ENCODE measurements around the gene MED10. TPM values are rescaled to one million over a fixed set of nuclear protein-coding genes. Genes with fewer than 3 reads are reported as not detected.

The MED10 gene
- total and polyA plus RNA-seq, 9 of the 15 experiments (the other 6 are each of a cell fraction or from before 2014, with no cell fraction given), result 23.8 to 83.4 (median 58.8) TPM

- ATAC-seq, result no peak
- Histone ChIP-seq H3K36me3 (ENCODE audit: control insufficient read depth, insufficient read depth, low read length) (no peaks in the 10 kb centered on the region), H3K27ac (ENCODE audit: extremely low read depth, low read depth, low read length) (no peak overlapping the region), H3K27me3 (ENCODE audit: control insufficient read depth in 2 of 2, insufficient read depth in 2 of 2, low read length in 2 of 2) (peaks cover 32 to 53% of the 10 kb centered on the region in 2 experiments), H3K4me2 (ENCODE audit: insufficient read depth, low read length) (no peak overlapping the region), H2AFZ (ENCODE audit: low read depth, low read length) (no peak overlapping the region), H3K9me3 (replicated peaks; ENCODE audit: control insufficient read depth, insufficient read depth, low read depth, low read length) (no peaks in the 10 kb centered on the region), H3K9ac (ENCODE audit: insufficient read depth in 1 of 2, low read depth in 2 of 2, low read length in 2 of 2) (no peak overlapping the region), H3K9me1 (ENCODE audit: control insufficient read depth, insufficient read depth, low read length) (no peaks in the 10 kb centered on the region), H4K20me1 (replicated peaks; ENCODE audit: control insufficient read depth, insufficient read depth, low read length) (0 out of 2 replicates have a peak, but pooled peaks cover 5% of the 10 kb centered on the region), H3K79me2 (ENCODE audit: control insufficient read depth, insufficient read depth, low read length) (no peaks in the 10 kb centered on the region), H3K4me3 (no peak overlapping the region), H3K4me1 (replicated peaks in 1 of 2; ENCODE audit: control insufficient read depth in 2 of 2, insufficient read depth in 2 of 2, low read length in 2 of 2) (no peaks in the 10 kb centered on the region)
- POLR2A ChIA-PET, result interaction anchor here (0.7 kb wide), 1 partner anchor 41 kb away, joined by 3 read pairs; no protein-coding TSS in a partner anchor
- CTCF ChIA-PET (ENCODE audit: low intra/inter-chr PET ratio), result no interaction called here
- in situ Hi-C loops (cut with MboI) (no loop called here), intact Hi-C loops (cut with micrococcal nuclease) (no loop called here)
- FAIRE-seq, result no peak
- TF ChIP-seq, protein P1, sequence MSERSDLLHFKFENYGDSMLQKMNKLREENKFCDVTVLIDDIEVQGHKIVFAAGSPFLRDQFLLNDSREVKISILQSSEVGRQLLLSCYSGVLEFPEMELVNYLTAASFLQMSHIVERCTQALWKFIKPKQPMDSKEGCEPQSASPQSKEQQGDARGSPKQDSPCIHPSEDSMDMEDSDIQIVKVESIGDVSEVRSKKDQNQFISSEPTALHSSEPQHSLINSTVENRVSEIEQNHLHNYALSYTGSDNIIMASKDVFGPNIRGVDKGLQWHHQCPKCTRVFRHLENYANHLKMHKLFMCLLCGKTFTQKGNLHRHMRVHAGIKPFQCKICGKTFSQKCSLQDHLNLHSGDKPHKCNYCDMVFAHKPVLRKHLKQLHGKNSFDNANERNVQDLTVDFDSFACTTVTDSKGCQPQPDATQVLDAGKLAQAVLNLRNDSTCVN (CRISPR knock-in tag; IDR thresholded peaks at IDR 0.05), result 0 out of 2 replicates have a peak, but pooled peaks have one; percentile 53
- no peak for TF ChIP-seq CREB3L1 (IDR thresholded peaks at IDR 0.05; ENCODE audit: borderline replicate concordance, low read depth)
- TF ChIP-seq SMAD2 (IDR thresholded peaks at IDR 0.05; ENCODE audit: low read depth, low read length), result no peak
- 0 out of 2 replicates have a peak, but pooled peaks have one; percentile 12 for TF ChIP-seq ARID1B (IDR thresholded peaks at IDR 0.05)
- TF ChIP-seq, protein P2, sequence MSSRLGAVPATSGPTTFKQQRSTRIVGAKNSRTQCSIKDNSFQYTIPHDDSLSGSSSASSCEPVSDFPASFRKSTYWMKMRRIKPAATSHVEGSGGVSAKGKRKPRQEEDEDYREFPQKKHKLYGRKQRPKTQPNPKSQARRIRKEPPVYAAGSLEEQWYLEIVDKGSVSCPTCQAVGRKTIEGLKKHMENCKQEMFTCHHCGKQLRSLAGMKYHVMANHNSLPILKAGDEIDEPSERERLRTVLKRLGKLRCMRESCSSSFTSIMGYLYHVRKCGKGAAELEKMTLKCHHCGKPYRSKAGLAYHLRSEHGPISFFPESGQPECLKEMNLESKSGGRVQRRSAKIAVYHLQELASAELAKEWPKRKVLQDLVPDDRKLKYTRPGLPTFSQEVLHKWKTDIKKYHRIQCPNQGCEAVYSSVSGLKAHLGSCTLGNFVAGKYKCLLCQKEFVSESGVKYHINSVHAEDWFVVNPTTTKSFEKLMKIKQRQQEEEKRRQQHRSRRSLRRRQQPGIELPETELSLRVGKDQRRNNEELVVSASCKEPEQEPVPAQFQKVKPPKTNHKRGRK (tag; IDR thresholded peaks at IDR 0.05), result peak; percentile 95
- no peak for TF ChIP-seq TAF9B (IDR thresholded peaks at IDR 0.05; ENCODE audit: partially characterized antibody)
- no peak for TF ChIP-seq JUN (IDR thresholded peaks at IDR 0.05; ENCODE audit: borderline replicate concordance, low read depth, low read length)
- TF ChIP-seq JUN (CRISPR knock-in tag; IDR thresholded peaks at IDR 0.05; ENCODE audit: borderline replicate concordance), result no peak
- no peak for TF ChIP-seq ZNF717 (CRISPR knock-in tag; IDR thresholded peaks at IDR 0.05)
- TF ChIP-seq ZNF41 (CRISPR knock-in tag; conservative IDR thresholded peaks at IDR 0.05), result no peak
- no peak for TF ChIP-seq ZNF140 (CRISPR knock-in tag; IDR thresholded peaks at IDR 0.05)
- no peak for TF ChIP-seq IRF2 (CRISPR knock-in tag; IDR thresholded peaks at IDR 0.05)
- no peak for TF ChIP-seq MITF (IDR thresholded peaks at IDR 0.05)
- peak; percentile 52; the same call in 1 of the 2 replicates for TF ChIP-seq HBP1 (CRISPR knock-in tag; IDR thresholded peaks at IDR 0.05)
- no peak for TF ChIP-seq WHSC1 (IDR thresholded peaks at IDR 0.05; ENCODE audit: low read length)
- no peak for TF ChIP-seq CC2D1A (IDR thresholded peaks at IDR 0.05)
- no peak for TF ChIP-seq FOSL1 (tag; conservative IDR thresholded peaks at IDR 0.05)
- DNase-seq (ENCODE audit: extremely low read depth in 1 of 4, low spot score in 3 of 4), result no peak
- BruUV-seq (replicated peaks), result no TSS peak
These were observed 46.4 kb upstream of the MED10 start for GRCh38 chr5:6424700-6425099.

Data from K562 (cell line).